Esophagus mucosa (tissue), 1 donor: ENCODE results near the gene ADGB. TPM values are rescaled to one million over a fixed set of nuclear protein-coding genes. Genes with fewer than 3 reads are reported as not detected.
A peak's percentile ranks its signal among the peaks of the same experiment; 100 is the strongest.
"Not testable (repeated sequence)": the region's sequence is repeated elsewhere in the genome, so short reads cannot be mapped to it uniquely, and the experiment has no call there.

Source experiments
- ATAC-seq: fragments of 200-7000 bp; cut with Tn5 transposase; one replicate; pipeline ENCODE4 v1.9.1; 2020
- total RNA-seq: library from RNA; stranded (reverse); gene quantifications from one replicate; pipeline ENCODE4 v1.2.4, GENCODE V29; 2023
- donor health status: DM: yes; HTN: yes; CAD: no.

The ADGB gene
- total RNA-seq, 1 donor from 2014 or later = not detected

GRCh38 chr6:146827216-146827928 lies 228.6 kb downstream of the ADGB start:
- no peak for ATAC-seq

DNA sequence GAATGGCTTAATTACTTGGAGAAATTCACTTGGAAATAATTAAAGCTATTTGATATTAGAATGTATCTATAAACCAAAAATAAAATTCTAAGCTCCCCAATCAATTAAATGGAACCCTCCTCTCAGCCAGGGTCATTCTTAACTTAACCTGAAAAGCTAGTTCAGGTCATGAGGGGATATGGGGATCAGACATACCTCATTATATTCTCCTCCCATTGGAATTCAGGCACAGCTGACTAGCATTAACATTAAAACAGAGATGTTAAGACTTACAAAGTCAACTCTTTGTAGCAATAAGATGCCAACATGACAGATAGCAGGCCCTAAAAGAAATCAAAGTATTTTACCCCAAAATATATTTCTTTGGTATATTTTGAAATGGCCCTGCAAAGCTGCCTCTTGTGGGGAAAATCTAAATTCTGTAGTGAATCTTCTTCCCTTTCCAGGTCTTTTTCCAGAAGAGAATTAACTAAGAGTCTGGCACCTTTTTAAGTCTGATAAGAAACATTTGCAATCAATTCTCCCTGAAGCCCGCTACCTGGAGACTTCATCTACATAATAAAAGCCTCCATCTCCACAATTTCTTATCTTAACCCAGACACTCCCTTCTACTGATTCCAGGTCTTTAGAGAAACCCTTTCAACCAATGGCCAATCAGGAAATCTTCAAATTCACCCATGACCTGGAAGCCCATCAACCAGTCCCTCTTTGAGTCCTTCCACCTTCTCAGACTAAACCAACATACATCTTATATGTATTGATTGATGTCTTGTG lies 231.2 kb downstream of the ADGB start:
- no peak for ATAC-seq

DNA sequence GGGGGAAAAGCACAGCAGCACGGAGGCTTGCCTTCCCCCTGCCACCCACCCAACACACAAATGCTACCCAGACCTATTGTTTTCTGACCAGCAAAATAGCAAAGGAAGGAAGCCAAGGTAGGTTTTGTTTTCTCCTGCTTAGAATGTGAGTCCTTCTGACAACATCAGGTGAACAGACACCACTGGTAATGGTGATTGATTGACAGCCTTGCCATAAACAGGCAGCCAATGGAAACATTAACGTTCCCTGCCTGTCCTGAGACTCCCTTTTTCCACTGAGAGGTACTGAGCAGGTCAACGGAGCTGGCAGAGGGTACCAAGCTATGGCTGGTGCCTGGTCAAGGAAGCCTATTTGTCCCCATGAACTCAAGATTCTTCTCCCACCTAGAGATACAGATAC lies 234.4 kb downstream of the ADGB start:
- ATAC-seq = no peak

GRCh38 chr6:146840216-146840615 lies 241.4 kb downstream of the ADGB start:
- no peak for ATAC-seq

GRCh38 chr6:146840641-146841040 lies 241.9 kb downstream of the ADGB start:
- ATAC-seq = no peak

DNA sequence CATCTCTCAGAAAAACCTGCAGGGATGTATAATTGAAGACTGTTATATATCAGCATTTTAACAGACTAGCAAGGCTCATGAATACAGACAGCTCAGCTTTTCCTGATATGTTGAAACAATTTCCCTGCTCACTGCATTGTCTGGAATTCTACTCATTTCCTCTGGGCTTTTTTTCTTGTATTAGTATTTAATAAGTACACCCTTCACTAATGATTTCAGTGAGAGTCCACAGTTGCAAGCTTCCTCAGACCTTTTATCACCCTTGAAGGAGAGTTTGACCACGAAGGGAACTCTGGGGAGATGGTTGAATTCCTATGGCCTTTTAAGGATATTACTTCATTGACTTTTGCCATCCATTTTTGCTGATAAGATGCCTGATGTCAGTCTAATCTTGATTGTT lies 248.7 kb downstream of the ADGB start:
- no peak for ATAC-seq

DNA sequence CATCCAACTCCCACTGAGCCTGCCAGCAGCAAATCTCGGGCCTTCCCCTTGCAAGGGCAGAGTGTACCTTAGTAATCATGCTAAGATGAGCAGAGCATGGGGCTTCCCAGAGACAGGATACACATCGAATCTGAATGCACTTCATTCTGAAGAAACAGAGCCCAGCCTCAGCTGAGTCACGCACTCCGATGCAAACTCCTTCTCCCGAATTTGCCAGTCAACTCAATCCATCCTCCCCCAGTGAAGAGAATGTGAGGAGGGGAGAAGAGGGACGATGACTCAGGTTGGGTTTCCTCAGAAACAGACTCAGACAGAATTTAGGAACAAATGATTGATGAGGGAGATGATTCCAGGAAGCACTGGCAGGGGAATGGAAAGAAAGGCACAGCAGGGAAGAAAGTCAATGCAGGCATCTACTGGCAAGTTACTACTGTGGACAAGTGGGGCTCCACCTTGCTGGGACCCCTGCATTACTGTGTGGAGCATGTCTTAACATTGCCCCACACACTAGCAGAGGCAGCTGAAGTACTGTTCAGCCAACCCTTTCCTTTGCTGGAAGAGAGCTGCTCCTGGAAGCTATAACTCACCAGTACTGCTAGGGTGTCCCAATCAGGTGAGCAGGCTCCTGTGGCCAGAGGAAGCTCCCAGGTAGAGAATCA lies 251.6 kb downstream of the ADGB start:
- ATAC-seq = no peak

GRCh38 chr6:146850981-146851380 lies 252.2 kb downstream of the ADGB start:
- no peak for ATAC-seq

DNA sequence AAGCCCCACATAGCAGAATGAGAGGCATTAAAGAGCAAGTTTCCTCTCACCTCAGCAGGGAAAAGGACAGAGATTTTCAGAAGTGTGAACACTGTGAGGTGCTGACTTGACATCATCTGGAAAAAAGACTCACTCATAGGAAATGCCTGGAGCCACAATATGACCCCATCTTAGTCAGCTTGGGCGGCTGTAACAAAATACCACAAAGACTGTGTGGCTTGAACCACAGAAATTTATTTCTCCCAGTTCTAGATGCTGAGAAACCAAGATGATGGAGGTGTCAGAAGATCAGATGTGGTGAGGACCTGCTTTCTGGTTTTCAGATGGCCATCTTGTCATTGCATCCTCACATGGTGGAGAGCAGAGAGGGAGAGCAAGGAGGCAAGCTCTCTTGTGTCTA lies 253.1 kb downstream of the ADGB start:
- no peak for ATAC-seq

GRCh38 chr6:146854521-146855255 lies 255.9 kb downstream of the ADGB start:
- ATAC-seq = not testable (repeated sequence)

- ATAC-seq = no peak
These were observed 257.1 kb downstream of the ADGB start for GRCh38 chr6:146855889-146856288.

DNA sequence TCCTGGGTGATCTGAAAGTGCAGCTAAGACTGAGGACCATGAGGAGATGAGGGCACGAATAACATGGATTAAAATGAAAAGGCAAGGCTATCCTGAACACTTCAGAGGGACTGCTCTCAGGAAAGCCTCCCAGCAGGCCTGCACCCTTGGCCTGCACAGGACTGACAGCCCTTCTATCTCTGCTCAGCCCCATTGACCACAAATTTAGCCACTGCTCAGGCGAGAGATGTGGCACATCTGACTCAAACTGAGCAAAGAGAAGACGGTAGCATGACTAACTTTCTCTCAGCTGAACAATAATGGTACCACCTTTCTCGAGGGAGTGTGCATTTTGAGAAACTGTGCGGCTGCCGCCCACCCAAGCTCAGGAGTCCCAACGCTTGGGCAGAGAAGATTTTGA lies 257.5 kb downstream of the ADGB start:
- ATAC-seq = no peak

GRCh38 chr6:146857180-146857979 lies 258.6 kb downstream of the ADGB start:
- peak; percentile 94 for ATAC-seq

DNA sequence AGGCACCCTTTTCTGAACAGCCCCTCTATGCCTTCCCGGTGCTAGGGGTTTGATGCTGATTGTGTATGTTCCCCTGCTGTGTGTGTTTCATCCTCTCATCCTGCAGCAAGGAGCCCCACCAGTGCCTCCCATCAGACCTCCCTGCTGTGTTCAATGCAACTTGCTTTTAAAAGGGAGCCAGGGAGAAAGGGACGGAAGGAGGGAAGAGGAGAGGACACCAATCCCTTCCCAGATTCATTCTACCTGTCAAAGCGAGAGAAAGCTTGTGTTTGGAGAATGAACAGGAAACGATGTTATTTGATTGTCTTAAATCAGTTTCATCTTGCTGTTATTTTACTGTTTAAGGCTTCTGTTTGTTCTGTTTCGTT lies 259.2 kb downstream of the ADGB start:
- no peak for ATAC-seq

DNA sequence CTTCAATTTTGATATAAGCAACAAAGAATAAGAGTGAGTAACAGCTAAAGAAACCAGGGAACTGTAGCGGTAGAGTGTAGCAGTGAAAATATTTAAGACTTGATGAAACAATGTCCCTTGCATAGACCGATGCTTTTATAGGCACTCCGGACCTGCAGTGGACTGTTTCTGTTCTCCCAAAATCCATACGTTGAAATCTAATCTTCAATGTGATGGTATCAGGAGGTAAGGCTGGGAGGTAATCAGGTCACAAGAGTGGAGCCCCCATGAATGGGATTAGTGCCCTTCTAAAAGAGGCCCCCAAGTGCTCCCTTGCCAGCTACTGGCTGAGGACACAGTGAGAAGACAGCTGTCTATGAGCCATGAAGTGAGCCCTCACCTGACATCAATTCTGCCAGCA lies 260.4 kb downstream of the ADGB start:
- ATAC-seq = no peak

DNA sequence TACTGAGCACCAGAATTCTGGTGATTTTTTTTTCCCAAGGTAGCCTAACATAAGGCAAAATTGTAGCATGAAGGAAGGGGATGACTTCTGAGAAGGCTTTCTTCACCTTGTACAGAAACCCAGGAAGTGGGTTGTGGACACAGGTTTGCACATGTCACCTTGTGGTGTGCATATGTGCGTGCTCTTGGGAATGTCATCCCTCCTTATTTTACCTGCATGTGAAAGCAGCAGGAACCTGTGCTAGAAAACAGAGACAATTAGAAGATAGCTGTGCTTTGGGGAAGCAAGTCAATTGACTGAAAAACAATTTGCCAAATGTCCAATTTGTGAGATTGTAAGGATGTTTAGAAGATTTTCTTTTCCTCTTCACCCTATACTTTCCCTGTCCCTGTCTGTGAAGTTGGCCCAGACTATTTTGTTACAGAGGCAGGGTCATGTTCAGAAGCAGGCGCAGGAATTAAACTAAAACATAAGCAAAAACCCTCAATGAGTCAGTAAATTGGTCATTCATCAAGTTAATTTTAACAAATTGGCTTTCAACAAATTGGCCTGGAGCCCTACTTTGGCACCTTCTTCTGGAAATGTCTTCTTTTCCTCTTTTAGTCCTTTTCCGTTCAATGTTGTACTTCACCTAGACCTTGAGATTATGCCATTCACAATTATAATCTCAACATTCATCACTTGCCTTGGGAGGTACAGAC lies 261.2 kb downstream of the ADGB start:
- ATAC-seq = no peak

- ATAC-seq = no peak
These were observed 261.8 kb downstream of the ADGB start for GRCh38 chr6:146860583-146860982.

- no peak for ATAC-seq
These were observed 262.3 kb downstream of the ADGB start for GRCh38 chr6:146861029-146861563.

GRCh38 chr6:146861716-146862115 lies 262.9 kb downstream of the ADGB start:
- ATAC-seq = no peak

DNA sequence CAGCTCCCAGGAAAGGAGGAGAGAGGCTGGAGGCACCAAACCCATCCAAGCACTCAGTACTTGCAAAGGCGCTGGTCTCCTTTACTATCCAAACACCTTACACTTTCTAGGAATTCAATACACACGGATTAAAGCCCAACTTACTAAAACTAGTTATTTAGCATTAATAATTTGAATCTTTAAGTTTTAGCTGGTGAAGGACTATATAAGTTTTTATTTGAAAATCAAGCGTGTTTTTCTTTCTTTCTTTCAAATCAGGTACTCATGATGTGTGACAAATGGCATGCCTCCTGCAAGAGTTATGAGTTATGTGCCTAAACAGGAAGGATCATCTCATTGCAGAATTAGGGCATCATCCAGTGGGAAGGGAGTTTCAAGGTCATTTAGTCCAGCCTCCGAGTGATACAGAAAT lies 263.7 kb downstream of the ADGB start:
- no peak for ATAC-seq

- no peak for ATAC-seq
These were observed 265.5 kb downstream of the ADGB start for GRCh38 chr6:146864300-146864699.
